Measurements from ENCODE around the gene MRGPRF. TPM values are rescaled to one million over a fixed set of nuclear protein-coding genes. Genes with fewer than 3 reads are reported as not detected.

MRGPRF gene
- total RNA-seq, 1 experiment from 2014 or later: 0.76 TPM

DNA sequence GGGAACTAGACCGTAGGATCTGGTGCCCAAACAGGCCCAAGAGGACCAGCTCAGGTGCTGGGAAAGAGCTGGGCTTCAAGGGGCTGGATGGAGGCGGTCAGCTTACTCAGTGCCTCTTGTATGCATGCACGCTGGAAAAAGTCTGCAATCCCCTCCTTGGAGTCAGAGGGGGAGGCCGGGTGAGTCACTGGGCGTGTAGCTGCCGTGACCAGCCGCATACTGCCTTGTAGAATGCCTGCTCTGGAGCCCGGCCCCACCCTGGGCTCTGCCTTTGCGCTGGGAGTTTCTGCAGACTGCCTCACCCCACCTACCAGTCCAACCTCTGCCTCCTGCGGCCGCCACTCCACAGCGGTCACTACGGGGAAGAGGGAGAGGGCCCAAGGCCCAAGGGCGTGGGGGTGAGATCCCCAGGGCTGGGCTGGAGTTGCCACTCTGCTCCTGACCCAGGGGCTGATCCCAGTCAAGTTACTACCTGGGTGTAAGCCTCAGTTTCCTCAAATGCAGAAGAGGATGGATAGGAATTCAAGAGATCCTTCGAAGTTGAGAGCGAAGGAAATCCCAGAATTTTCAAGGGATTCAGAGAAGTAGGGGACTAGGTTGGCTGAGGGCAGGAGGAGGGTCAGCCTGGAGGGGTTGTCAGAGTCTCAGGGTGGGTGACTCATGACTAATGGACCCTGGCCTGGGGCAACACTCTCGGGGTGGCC lies 4.2 kb downstream of the MRGPRF start:
- H3K4me3 ChIP-seq (replicated peaks in 1 of 2; ENCODE audit: low read depth in 1 of 2, low read length in 2 of 2): peak overlapping the region in 1 of 2 experiments; percentile 44; a peak in 2 of 4 replicates
- ChIA-PET RAD21 (ENCODE audit: low non-redundant PET in 1 of 2, low total read pairs in 2 of 2, uncharacterized antibody in 2 of 2, unreplicated experiment in 2 of 2) (no interaction called here), CTCF (interaction anchor here (1.7 kb wide), 1 partner anchor 36 kb away, joined by 4 read pairs; no protein-coding TSS in a partner anchor), POLR2A (no interaction called here)
- H3K27me3 ChIP-seq (ENCODE audit: insufficient read depth, low read length): no peaks in the 10 kb centered on the region
- no TSS peak for BruUV-seq (replicated peaks)
- no peaks in the 10 kb centered on the region for H4K20me1 ChIP-seq (ENCODE audit: insufficient read depth)
- peak overlapping the region; percentile 64 for H3K27ac ChIP-seq (ENCODE audit: low read depth, low read length)
- peaks cover 38 to 50% of the 10 kb centered on the region in 2 experiments for H3K4me1 ChIP-seq (ENCODE audit: control insufficient read depth in 1 of 2, insufficient read depth in 2 of 2, low read length in 2 of 2)
- peak overlapping the region; percentile 69 for H3K9ac ChIP-seq (ENCODE audit: low read length)
- H3K4me2 ChIP-seq (ENCODE audit: low read length): peak overlapping the region; percentile 78
- intact Hi-C loops (cut with micrococcal nuclease): no loop called here
- TF ChIP-seq CEBPB (IDR thresholded peaks at IDR 0.05; ENCODE audit: low read depth): no peak
- TF ChIP-seq POLR2A (IDR thresholded peaks at IDR 0.05; ENCODE audit: borderline replicate concordance, extremely low read depth, insufficient read depth, insufficient read length): no peak
- TF ChIP-seq, protein P1, sequence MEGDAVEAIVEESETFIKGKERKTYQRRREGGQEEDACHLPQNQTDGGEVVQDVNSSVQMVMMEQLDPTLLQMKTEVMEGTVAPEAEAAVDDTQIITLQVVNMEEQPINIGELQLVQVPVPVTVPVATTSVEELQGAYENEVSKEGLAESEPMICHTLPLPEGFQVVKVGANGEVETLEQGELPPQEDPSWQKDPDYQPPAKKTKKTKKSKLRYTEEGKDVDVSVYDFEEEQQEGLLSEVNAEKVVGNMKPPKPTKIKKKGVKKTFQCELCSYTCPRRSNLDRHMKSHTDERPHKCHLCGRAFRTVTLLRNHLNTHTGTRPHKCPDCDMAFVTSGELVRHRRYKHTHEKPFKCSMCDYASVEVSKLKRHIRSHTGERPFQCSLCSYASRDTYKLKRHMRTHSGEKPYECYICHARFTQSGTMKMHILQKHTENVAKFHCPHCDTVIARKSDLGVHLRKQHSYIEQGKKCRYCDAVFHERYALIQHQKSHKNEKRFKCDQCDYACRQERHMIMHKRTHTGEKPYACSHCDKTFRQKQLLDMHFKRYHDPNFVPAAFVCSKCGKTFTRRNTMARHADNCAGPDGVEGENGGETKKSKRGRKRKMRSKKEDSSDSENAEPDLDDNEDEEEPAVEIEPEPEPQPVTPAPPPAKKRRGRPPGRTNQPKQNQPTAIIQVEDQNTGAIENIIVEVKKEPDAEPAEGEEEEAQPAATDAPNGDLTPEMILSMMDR (IDR thresholded peaks at IDR 0.05 in 2 of 3, conservative IDR thresholded peaks at IDR 0.05 in 1 of 3; ENCODE audit: borderline replicate concordance in 1 of 3, insufficient read depth in 1 of 3, low read depth in 2 of 3, low read length in 2 of 3): no peak
- TF ChIP-seq TCF7L2 (IDR thresholded peaks at IDR 0.05; ENCODE audit: borderline replicate concordance, extremely low read depth, insufficient read depth, insufficient read length): no peak
- no peak; the same call in 1 of the 2 replicates for TF ChIP-seq JUND (IDR thresholded peaks at IDR 0.05)
- TF ChIP-seq CBX3 (IDR thresholded peaks at IDR 0.05; ENCODE audit: low read depth): peak; percentile 84
- TF ChIP-seq, protein P2, sequence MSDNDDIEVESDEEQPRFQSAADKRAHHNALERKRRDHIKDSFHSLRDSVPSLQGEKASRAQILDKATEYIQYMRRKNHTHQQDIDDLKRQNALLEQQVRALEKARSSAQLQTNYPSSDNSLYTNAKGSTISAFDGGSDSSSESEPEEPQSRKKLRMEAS (IDR thresholded peaks at IDR 0.05): peak; percentile 85
- TF ChIP-seq, protein P3, sequence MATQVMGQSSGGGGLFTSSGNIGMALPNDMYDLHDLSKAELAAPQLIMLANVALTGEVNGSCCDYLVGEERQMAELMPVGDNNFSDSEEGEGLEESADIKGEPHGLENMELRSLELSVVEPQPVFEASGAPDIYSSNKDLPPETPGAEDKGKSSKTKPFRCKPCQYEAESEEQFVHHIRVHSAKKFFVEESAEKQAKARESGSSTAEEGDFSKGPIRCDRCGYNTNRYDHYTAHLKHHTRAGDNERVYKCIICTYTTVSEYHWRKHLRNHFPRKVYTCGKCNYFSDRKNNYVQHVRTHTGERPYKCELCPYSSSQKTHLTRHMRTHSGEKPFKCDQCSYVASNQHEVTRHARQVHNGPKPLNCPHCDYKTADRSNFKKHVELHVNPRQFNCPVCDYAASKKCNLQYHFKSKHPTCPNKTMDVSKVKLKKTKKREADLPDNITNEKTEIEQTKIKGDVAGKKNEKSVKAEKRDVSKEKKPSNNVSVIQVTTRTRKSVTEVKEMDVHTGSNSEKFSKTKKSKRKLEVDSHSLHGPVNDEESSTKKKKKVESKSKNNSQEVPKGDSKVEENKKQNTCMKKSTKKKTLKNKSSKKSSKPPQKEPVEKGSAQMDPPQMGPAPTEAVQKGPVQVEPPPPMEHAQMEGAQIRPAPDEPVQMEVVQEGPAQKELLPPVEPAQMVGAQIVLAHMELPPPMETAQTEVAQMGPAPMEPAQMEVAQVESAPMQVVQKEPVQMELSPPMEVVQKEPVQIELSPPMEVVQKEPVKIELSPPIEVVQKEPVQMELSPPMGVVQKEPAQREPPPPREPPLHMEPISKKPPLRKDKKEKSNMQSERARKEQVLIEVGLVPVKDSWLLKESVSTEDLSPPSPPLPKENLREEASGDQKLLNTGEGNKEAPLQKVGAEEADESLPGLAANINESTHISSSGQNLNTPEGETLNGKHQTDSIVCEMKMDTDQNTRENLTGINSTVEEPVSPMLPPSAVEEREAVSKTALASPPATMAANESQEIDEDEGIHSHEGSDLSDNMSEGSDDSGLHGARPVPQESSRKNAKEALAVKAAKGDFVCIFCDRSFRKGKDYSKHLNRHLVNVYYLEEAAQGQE (IDR thresholded peaks at IDR 0.05; ENCODE audit: low read depth): no peak
- TF ChIP-seq EZH2 (IDR thresholded peaks at IDR 0.05): no peak
- TF ChIP-seq POLR2AphosphoS5 (IDR thresholded peaks at IDR 0.05; ENCODE audit: low read depth, low read length): peak; percentile 71
- no peak for TF ChIP-seq RAD21 (IDR thresholded peaks at IDR 0.05; ENCODE audit: low read depth)
- TF ChIP-seq SP1 (IDR thresholded peaks at IDR 0.05; ENCODE audit: low read depth): peak; percentile 81
- TF ChIP-seq ELF1 (IDR thresholded peaks at IDR 0.05; ENCODE audit: borderline replicate concordance, low read depth): no peak
- TF ChIP-seq FOSL1 (IDR thresholded peaks at IDR 0.05; ENCODE audit: low read depth): no peak; the same call in none of the 2 replicates
- no peaks in the 10 kb centered on the region for H3K9me3 ChIP-seq (ENCODE audit: control insufficient read depth in 1 of 2, insufficient read depth in 1 of 2, low read depth in 1 of 2, low read length in 2 of 2)
- H2AFZ ChIP-seq (ENCODE audit: low read depth, low read length, poor library complexity, severe bottlenecking): no peak overlapping the region
- no peaks in the 10 kb centered on the region for H3K9me2 ChIP-seq (ENCODE audit: insufficient read depth)
- no peaks in the 10 kb centered on the region for H3K79me2 ChIP-seq (ENCODE audit: insufficient read depth, low read length)
- peak; percentile 81 for ATAC-seq
- H3K36me3 ChIP-seq (ENCODE audit: control insufficient read depth in 1 of 2, insufficient read depth in 2 of 2, low read length in 2 of 2): no peaks in the 10 kb centered on the region
- peak; percentile 83 for DNase-seq (ENCODE audit: low read depth, low spot score)
